Stimulated activated CD4-positive, alpha-beta T cell treated with anti-CD3 and anti-CD28 coated beads, Interleukin-1b, Interleukin-23, amount 100 ng/mL, for 4 hours (primary cell): ENCODE data around the gene AK1.
"Not testable (repeated sequence)": the region's sequence is repeated elsewhere in the genome, so short reads cannot be mapped to it uniquely, and the experiment has no call there.

Source experiments
- DNase-seq, 2 donors: peaks; one replicate each; pipeline ENCODE4 v3.0.0-alpha.2; 2020; ENCODE audit warnings: low read depth in 2 of 2

AK1 gene

DNA sequence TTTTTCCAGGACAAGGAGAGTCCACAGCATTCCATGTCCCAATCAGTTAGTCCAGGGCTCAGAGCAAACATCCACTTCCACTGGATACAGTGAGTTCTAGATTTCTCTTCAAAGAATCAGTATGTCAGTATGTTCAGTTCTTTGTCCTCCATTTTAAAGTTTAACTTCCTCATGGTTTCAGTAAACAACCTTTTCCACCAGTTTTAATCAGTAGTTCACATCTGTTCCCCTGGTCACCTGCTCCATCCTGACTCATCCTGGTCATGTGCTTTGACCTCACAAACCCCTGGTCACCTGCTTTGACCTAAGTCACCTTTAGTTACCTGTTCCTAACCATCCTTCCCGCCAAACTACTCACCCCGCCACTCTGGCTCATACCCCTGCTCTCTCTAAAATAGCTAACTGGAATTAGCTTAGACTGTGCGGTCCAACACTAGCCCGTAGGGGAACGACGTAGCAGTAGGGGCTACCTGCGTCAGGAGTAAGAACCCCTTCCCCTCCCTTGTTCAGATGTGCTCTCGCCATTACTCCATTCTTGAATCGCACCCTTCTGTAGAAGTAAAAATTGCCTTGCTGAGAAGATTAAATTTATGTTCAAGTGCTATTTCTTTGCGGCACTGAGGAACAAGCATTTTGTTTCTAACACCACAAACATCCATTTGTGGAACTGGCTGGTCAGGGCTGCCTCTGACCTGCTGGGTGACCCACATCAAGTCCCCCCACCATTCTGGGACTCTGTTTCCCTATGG is 28.5 kb downstream of the AK1 start:
- no peak for DNase-seq

- no peak for DNase-seq
These were observed 29.4 kb downstream of the AK1 start for GRCh38 chr9:127847833-127848755.

GRCh38 chr9:127847178-127847510 is 30.3 kb downstream of the AK1 start:
- no peak for DNase-seq

DNA sequence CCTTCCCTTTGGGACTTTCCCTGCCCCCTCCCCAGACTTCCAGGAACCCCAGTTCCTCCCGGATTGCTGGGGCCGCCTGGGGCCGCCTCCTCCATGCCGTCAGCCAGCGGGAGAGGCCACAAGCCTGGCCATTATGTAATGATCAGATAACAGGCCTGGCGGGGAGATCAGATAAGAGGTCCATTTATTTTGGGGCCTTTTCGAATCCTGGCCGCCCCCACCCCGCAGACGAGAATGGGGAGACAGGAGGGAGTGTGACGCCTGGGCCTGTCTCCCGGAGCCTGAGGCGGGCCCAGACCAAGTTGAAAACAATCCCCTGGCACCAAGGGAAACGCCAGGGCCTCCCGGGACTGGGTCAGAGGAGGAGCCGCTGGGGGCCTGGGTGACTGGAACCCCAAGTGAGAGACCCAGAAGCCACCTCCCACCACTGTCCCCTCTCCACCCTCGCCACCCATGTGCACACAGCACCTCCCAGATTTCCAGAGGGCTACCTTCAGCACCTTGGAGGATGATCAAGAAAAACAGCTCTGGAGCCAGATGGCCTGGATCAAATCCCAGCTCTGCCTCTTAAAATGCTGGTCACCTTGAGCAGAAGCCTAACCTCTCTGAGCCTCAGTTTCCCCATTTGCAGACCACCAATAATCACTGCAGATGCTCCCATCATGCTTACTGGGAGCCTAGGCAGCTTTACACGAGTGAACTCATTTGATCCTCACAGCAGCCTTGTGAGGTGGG is 30.9 kb downstream of the AK1 start:
- DNase-seq: no peak

- DNase-seq: not testable (repeated sequence)
These were observed 31.9 kb downstream of the AK1 start for GRCh38 chr9:127845619-127846018.

DNA sequence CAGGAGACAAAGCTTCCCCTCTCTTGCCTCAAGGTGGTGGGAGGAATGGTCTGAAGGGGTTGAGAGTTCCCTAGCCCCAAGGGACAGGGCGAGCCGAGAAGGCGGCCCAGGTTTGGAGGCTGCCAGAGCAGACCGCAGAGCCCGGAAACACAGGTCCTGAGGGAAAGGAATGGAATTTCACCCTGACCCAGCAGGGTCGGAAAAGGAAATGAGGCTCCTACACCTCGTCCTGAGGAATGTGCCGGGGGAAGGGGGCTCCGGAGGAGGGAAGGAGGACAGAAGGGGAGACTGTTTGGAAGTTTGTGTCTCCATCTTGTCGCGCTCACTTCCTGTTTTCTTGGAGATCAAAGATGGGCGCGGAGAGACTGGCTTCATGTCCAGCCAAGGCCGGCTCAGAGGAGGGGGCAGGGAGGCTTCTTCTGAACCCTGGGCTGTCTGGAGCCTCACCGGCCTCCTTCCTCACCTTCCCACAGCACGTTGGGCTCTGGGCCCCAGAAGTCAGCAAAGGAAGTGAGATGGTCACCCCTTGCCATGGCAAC is 32.6 kb downstream of the AK1 start:
- DNase-seq: no peak

- no peak for DNase-seq
These were observed 36.2 kb downstream of the AK1 start for GRCh38 chr9:127841087-127841835.

- DNase-seq: no peak
These were observed 38.9 kb downstream of the AK1 start for GRCh38 chr9:127838375-127839078.

GRCh38 chr9:127837346-127837745 is 40.1 kb downstream of the AK1 start:
- no peak for DNase-seq

GRCh38 chr9:127836561-127836960 is 40.9 kb downstream of the AK1 start:
- DNase-seq: not testable (repeated sequence)

DNA sequence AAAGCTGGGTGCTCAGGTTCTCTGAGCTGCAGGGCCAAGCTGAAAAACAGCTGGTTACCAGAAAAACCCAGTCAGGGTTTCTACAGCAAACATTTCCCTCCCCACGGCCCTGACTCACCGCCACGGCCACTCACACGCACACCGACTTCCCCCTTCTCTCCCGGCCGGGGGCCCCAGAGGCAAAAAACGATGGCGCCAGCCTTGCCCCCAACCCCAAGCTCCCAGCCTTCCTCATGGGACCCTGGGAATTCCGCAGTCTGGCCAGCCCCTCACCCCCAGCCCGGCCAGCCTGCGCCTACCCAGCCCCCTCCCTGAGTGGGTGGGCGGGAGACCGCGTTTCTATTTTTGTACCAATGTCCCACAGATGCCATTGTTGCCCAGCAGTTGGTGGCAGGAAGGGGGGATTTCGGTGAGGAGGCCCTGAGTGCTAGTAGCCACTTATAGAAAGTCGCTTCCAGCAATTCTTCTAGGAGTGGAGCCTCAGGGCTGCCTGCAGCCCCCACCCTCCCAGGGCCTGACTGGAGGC is 41.4 kb downstream of the AK1 start:
- DNase-seq: no peak

- DNase-seq: no peak
These were observed 43.9 kb downstream of the AK1 start for GRCh38 chr9:127833555-127833954.

GRCh38 chr9:127832248-127832647 is 45.2 kb downstream of the AK1 start:
- DNase-seq: no peak

GRCh38 chr9:127829205-127829906 is 48.1 kb downstream of the AK1 start:
- no peak for DNase-seq

- no peak for DNase-seq
These were observed 49.0 kb downstream of the AK1 start for GRCh38 chr9:127828262-127829031.

GRCh38 chr9:127826253-127826913 is 51.1 kb downstream of the AK1 start:
- DNase-seq: no peak

DNA sequence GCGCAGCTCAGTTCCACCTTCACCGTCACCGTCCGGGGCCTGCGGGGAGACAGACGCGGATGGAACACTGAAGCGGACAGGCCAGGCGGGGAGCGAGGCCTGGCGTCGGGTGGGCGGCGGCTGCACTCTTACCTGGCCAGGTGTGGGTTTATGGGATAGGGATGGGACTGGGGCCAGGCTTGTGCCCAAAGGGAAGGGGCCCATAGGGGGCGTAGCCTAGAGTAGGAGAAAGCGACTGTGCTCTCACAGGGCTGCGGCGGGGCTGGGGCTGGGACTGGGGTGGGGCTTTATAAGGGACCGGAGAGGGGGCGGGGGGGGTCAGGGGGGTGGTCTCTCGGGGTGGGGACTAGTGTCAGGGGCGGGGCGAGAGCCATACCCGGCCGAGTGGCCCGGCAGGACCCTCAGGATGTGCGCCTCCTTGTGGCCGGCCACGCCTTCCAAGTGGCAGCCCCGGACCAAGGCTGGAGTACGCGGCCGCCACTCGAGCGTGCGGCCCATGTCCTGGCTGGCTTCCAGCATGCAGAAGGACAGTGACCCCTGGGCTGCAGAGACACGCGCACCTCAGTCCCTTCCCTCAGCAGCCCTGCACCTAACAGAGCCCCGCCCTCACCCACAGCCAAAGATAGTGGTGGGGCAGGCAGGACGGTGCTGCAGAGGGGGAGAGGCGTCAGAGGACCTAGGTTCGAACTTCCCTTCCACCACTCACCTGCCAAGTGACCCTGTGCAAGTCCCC is 52.0 kb downstream of the AK1 start:
- DNase-seq: no peak

- no peak for DNase-seq
These were observed 55.4 kb downstream of the AK1 start for GRCh38 chr9:127822108-127822507.
